Spleen (tissue), 11 donors: Measurements from ENCODE around the gene PDE10A. TPM values are rescaled to one million over a fixed set of nuclear protein-coding genes. Genes with fewer than 3 reads are reported as not detected.
"Not testable (repeated sequence)": the region's sequence is repeated elsewhere in the genome, so short reads cannot be mapped to it uniquely, and the experiment has no call there.

Experiments used
- DNase-seq: peaks from one replicate; pipeline ENCODE4 v3.0.0-alpha.2; 2020
- H3K27ac ChIP-seq, 8 donors: fragments of 200-600 bp; sonication (generic) in 7 of 8; 1 replicate in 4 of 8; 2 replicates in 4 of 8; pipeline versions ENCODE4 v1.5.0 to v1.8.0; 2016 to 2021; ENCODE audit warnings: inconsistent platforms in 4 of 8, mild to moderate bottlenecking in 4 of 8, moderate library complexity in 1 of 8
- H3K27me3 ChIP-seq, 7 donors: fragments of 200-600 bp; sonication (generic) in 6 of 7; replicated peaks in 1 of 7; 1 replicate in 4 of 7; 2 replicates in 3 of 7; pipeline versions ENCODE4 v1.5.0 to v1.8.0; 2016 to 2021; ENCODE audit warnings: inconsistent platforms in 3 of 7, mild to moderate bottlenecking in 1 of 7
- H3K36me3 ChIP-seq, 6 donors: fragments of 200-600 bp; sonication (generic) in 5 of 6; 1 replicate in 4 of 6; 2 replicates in 2 of 6; pipeline versions ENCODE4 v1.5.0 to v1.8.0; 2016 to 2021; ENCODE audit warnings: inconsistent platforms in 2 of 6
- H3K4me1 ChIP-seq, 6 donors: fragments of 200-600 bp; sonication (generic) in 5 of 6; 1 replicate in 3 of 6; 2 replicates in 3 of 6; pipeline versions ENCODE4 v1.5.0 to v1.8.0; 2016 to 2021; ENCODE audit warnings: inconsistent platforms in 3 of 6
- H3K4me3 ChIP-seq, 8 donors: fragments of 200-600 bp; sonication (generic) in 7 of 8; 1 replicate in 4 of 8; 2 replicates in 4 of 8; pipeline versions ENCODE4 v1.5.0 to v1.8.0; 2016 to 2021; ENCODE audit warnings: inconsistent platforms in 4 of 8, mild to moderate bottlenecking in 4 of 8, moderate library complexity in 2 of 8
- H3K9me3 ChIP-seq, 8 donors: fragments of 200-600 bp; sonication (generic) in 7 of 8; 1 replicate in 4 of 8; 2 replicates in 4 of 8; pipeline versions ENCODE4 v1.5.0 to v1.8.0; 2016 to 2021; ENCODE audit warnings: inconsistent platforms in 4 of 8
- CTCF ChIP-seq, 11 experiments: fragments of 200-600 bp in 7 of 11; fragments of 450-650 bp in 4 of 11; sonication (generic) in 4 of 11; IDR thresholded peaks in 8 of 11; conservative IDR thresholded peaks in 3 of 11; 1 replicate in 7 of 11; 2 replicates in 4 of 11; pipeline versions ENCODE4 v1.4.0 to v1.8.0; 2016 to 2021; ENCODE audit warnings: antibody characterized with exemption in 11 of 11, inconsistent platforms in 4 of 11, mild to moderate bottlenecking in 1 of 11
- POLR2A ChIP-seq, 3 donors: fragments of 450-650 bp; IDR thresholded peaks; one replicate each; pipeline ENCODE4 v1.5.1; 2017; ENCODE audit warnings: antibody characterized with exemption in 3 of 3, mild to moderate bottlenecking in 1 of 3
- POLR2AphosphoS5 ChIP-seq, 3 donors: sonication (generic); formaldehyde crosslinking; IDR thresholded peaks; one replicate each; pipeline ENCODE4 v1.5.1; 2017; ENCODE audit warnings: antibody characterized with exemption in 3 of 3
- WGBS, 5 donors: extraction: QIAGEN DNeasy Blood & Tissue Kit in 3 of 5; methylation state at CpG; one replicate each; pipeline versions ENCODE4 v1.1.5 to v1.1.7; 2013 to 2018; 5-methylcytosine and 5-hydroxymethylcytosine counted together
- intact Hi-C: fragments of 100-400 bp; cut with DNase I; formaldehyde crosslinking; loops from one replicate; pipeline ENCODE4 v1.15.0; 2023; ENCODE audit warnings: low total_unique reads
- polyA plus RNA-seq, 3 donors: library from polyadenylated mRNA; stranded (reverse); fragments of 200-250 nt; gene quantifications; one replicate each; pipeline ENCODE4 v1.2.1, GENCODE V29; 2013
- total RNA-seq, 7 donors: library from RNA; depleted of rRNA in 3 of 7; stranded (reverse); fragments of >200 nt in 3 of 7; fragmentation: NEBNext Ultra II Directional in 4 of 7; extraction: Animal tissue kit (Norgen Biotek cat#: 25700) in 4 of 7; gene quantifications; one replicate each; pipeline versions ENCODE4 v1.1.0 to v1.2.1, GENCODE V29; 2016 to 2021
- donor health status: healthy with polysubstance abuse.
- donor health status: DM: no; HTN: no; CAD: no; lungs with moderate emphysema.
- donor health status: DM: no; HTN: no; CAD: no.
- donor health status: Bipolar disorder and iron deficiency.
- donor health status: healthy.
- donor health status: DM: no; HTN: no; CAD: no.
- donor health status: DM: yes; HTN: yes; CAD: no.

Gene PDE10A
- total and polyA plus RNA-seq, 10 donors, result 1.1 to 28.2 (median 9.6) TPM

GRCh38 chr6:165611294-165611693 lies 51.7 kb downstream of the PDE10A start:
- DNase-seq, result no peak
- Histone ChIP-seq H3K9me3 (peaks cover 0 to 8% (median 0%) of the 10 kb centered on the region in 8 donors), H3K27ac (no peak overlapping the region), H3K27me3 (no peaks in the 10 kb centered on the region), H3K4me1 (peaks cover 0 to 7% (median 0%) of the 10 kb centered on the region in 6 donors), H3K36me3 (no peaks in the 10 kb centered on the region), H3K4me3 (no peak overlapping the region)
- no peak for TF ChIP-seq CTCF (IDR thresholded peaks at IDR 0.05 in 8 of 11, conservative IDR thresholded peaks at IDR 0.05 in 3 of 11)
- TF ChIP-seq POLR2A (IDR thresholded peaks at IDR 0.05), result no peak
- TF ChIP-seq POLR2AphosphoS5 (IDR thresholded peaks at IDR 0.05), result no peak
- intact Hi-C loops, result no loop called here
- WGBS, 5 donors, result 80 to 89% (median 86%) methylated on average over 3 of the region's 3 CpGs

DNA sequence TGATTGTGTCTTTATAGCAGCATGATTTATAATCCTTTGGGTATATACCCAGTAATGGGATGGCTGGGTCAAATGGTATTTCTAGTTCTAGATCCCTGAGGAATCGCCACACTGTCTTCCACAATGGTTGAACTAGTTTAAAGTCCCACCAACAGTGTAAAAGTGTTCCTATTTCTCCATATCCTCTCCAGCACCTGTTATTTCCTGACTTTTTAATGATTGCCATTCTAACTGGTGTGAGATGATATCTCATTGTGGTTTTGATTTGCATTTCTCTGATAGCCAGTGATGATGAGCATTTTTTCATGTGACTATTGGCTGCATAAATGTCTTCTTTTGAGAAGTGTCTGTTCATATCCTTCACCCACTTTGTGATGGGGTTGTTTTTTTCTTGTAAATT lies 54.5 kb downstream of the PDE10A start:
- H3K9me3 ChIP-seq, H3K4me1 ChIP-seq, H3K27me3 ChIP-seq, DNase-seq, H3K27ac ChIP-seq, H3K36me3 ChIP-seq, intact Hi-C loops, H3K4me3 ChIP-seq: not testable (repeated sequence)
- WGBS, 5 donors, result 69 to 93% (median 84%) methylated on average over 1 of the region's 1 CpG

DNA sequence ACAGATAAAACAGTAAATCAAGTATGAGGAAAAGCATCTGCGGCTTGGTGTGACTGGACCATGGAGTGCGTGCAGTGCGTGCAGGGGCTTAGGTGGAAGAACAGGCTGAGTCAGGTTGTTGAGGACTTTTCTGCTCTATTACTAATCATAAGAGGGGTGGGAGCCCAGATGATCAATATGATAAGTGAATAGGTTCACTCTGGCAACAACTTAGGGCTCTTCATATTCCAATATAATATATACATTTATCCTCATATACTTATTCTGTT lies 56.4 kb downstream of the PDE10A start:
- TF ChIP-seq POLR2A (IDR thresholded peaks at IDR 0.05) (no peak), POLR2AphosphoS5 (IDR thresholded peaks at IDR 0.05) (no peak), CTCF (IDR thresholded peaks at IDR 0.05 in 8 of 11, conservative IDR thresholded peaks at IDR 0.05 in 3 of 11) (no peak)
- Histone ChIP-seq H3K27ac (no peak overlapping the region), H3K36me3 (no peaks in the 10 kb centered on the region), H3K9me3 (peaks cover 0 to 8% (median 0%) of the 10 kb centered on the region in 8 donors), H3K27me3 (no peaks in the 10 kb centered on the region), H3K4me1 (peaks cover 0 to 10% (median 0%) of the 10 kb centered on the region in 6 donors), H3K4me3 (no peak overlapping the region)
- intact Hi-C loops, result no loop called here
- no peak for DNase-seq
- 92 to 100% (median 93%) methylated on average over 3 of the region's 3 CpGs for WGBS, 5 donors

GRCh38 chr6:165605901-165606739 lies 56.9 kb downstream of the PDE10A start:
- no peak for DNase-seq
- peak overlapping the region in 6 of 8 donors; percentile 27 to 68 (median 44) for H3K27ac ChIP-seq
- intact Hi-C loops, result no loop called here
- TF ChIP-seq POLR2AphosphoS5 (IDR thresholded peaks at IDR 0.05) (no peak), POLR2A (IDR thresholded peaks at IDR 0.05) (no peak), CTCF (IDR thresholded peaks at IDR 0.05 in 8 of 11, conservative IDR thresholded peaks at IDR 0.05 in 3 of 11) (no peak)
- H3K27me3 ChIP-seq, result no peaks in the 10 kb centered on the region
- peaks cover 0 to 8% (median 0%) of the 10 kb centered on the region in 8 donors for H3K9me3 ChIP-seq
- WGBS, 5 donors, result 80 to 86% (median 82%) methylated on average over 13 of the region's 13 CpGs
- peak overlapping the region in 1 of 8 donors; percentile 19 for H3K4me3 ChIP-seq
- no peaks in the 10 kb centered on the region for H3K36me3 ChIP-seq
- peaks cover 0 to 10% (median 0%) of the 10 kb centered on the region in 6 donors for H3K4me1 ChIP-seq
